H1 (cell line): Measurements from ENCODE around the gene STXBP2. TPM values are rescaled to one million over a fixed set of nuclear protein-coding genes. Genes with fewer than 3 reads are reported as not detected.
A peak's percentile ranks its signal among the peaks of the same experiment; 100 is the strongest.

Experiments used
- CTCF ChIA-PET: fragments of 300-600 bp; sonication (Branson Sonifier 250); formaldehyde crosslinking; loops from one replicate; lab custom pipeline; 2021; ENCODE audit not compliant: partially characterized antibody; lab: Charles Lee
- POLR2A ChIA-PET: fragments of 300-600 bp; sonication (Branson Sonifier 250); formaldehyde crosslinking; loops from one replicate; lab custom pipeline; 2021; ENCODE audit warnings: inconsistent platforms; ENCODE audit not compliant: partially characterized antibody; lab: Charles Lee
- DNase-seq, 2 experiments: peaks; one replicate each; pipeline versions ENCODE4 v3.0.0 to v3.0.0-alpha.2; 2010 to 2022; ENCODE audit warnings: low spot score in 2 of 2, low read depth in 1 of 2, mixed read lengths in 1 of 2
- FAIRE-seq: peaks from 2 replicates; lab custom pipeline; 2011; peaks lifted over from hg19 to GRCh38; lab: Jason Lieb, UNC
- H2AFZ ChIP-seq: 2 replicates; pipeline ENCODE4 v1.8.1; 2012; ENCODE audit warnings: low read length, inconsistent platforms
- H2AK5ac ChIP-seq: 2 replicates; pipeline ENCODE4 v1.6.1; 2013; ENCODE audit warnings: low read depth, low read length
- H2BK120ac ChIP-seq: replicated peaks from 2 replicates; pipeline ENCODE3; 2013; ENCODE audit warnings: low read depth, low read length, inconsistent platforms
- H2BK12ac ChIP-seq: 2 replicates; pipeline ENCODE4 v1.6.1; 2013; ENCODE audit warnings: low read depth, low read length
- H2BK15ac ChIP-seq: 2 replicates; pipeline ENCODE4 v1.6.1; 2013; ENCODE audit warnings: low read length
- H2BK20ac ChIP-seq: 2 replicates; pipeline ENCODE4 v1.6.1; 2013; ENCODE audit warnings: low read length
- H2BK5ac ChIP-seq: 2 replicates; pipeline ENCODE4 v1.6.1; 2013; ENCODE audit warnings: low read depth, low read length
- H3K14ac ChIP-seq: 2 replicates; pipeline ENCODE4 v1.6.1; 2013; ENCODE audit warnings: inconsistent platforms; ENCODE audit not compliant: insufficient read length
- H3K18ac ChIP-seq: 2 replicates; pipeline ENCODE4 v1.6.1; 2013; ENCODE audit warnings: low read length; ENCODE audit errors: extremely low read depth
- H3K23ac ChIP-seq: 2 replicates; pipeline ENCODE4 v1.6.1; 2013; ENCODE audit warnings: inconsistent platforms; ENCODE audit not compliant: insufficient read length
- H3K23me2 ChIP-seq: 2 replicates; pipeline ENCODE4 v1.6.1; 2013; ENCODE audit warnings: low read depth, low read length
- H3K27ac ChIP-seq: 2 replicates; pipeline ENCODE4 v1.6.1; 2011; ENCODE audit warnings: low read depth, low read length, inconsistent platforms
- H3K27me3 ChIP-seq, 4 experiments: replicated peaks in 1 of 4; 1 replicate in 1 of 4; 2 replicates in 3 of 4; pipeline versions ENCODE4 v1.6.1 to v1.8.1; 2011 to 2013; ENCODE audit warnings: low read length in 3 of 4, mild to moderate bottlenecking in 3 of 4, inconsistent platforms in 2 of 4, mixed read lengths in 2 of 4, moderate library complexity in 1 of 4; ENCODE audit not compliant: control insufficient read depth in 3 of 4, insufficient read depth in 3 of 4; ENCODE audit errors: extremely low read depth in 1 of 4
- H3K36me3 ChIP-seq, 4 experiments: 2 replicates each; pipeline versions ENCODE4 v1.6.1 to v1.8.1; 2011 to 2013; ENCODE audit warnings: mild to moderate bottlenecking in 4 of 4, low read length in 3 of 4, moderate library complexity in 2 of 4, control low read depth in 1 of 4, inconsistent platforms in 1 of 4; ENCODE audit not compliant: insufficient read depth in 4 of 4, control insufficient read depth in 2 of 4
- H3K4ac ChIP-seq: replicated peaks from 2 replicates; pipeline ENCODE3; 2013; ENCODE audit warnings: low read length, low read depth, mixed read lengths, inconsistent platforms; ENCODE audit not compliant: insufficient read length
- H3K4me1 ChIP-seq, 4 experiments: replicated peaks in 1 of 4; 1 replicate in 1 of 4; 2 replicates in 3 of 4; pipeline versions ENCODE4 v1.6.1 to v1.8.1; 2011 to 2013; ENCODE audit warnings: low read length in 3 of 4, inconsistent platforms in 2 of 4, mixed read lengths in 1 of 4; ENCODE audit not compliant: insufficient read depth in 4 of 4, control insufficient read depth in 3 of 4
- H3K4me2 ChIP-seq, 2 experiments: 2 replicates each; pipeline versions ENCODE4 v1.6.1 to v1.8.1; 2011 to 2013; ENCODE audit warnings: low read depth in 2 of 2, low read length in 2 of 2, control low read depth in 1 of 2, inconsistent platforms in 1 of 2, mild to moderate bottlenecking in 1 of 2; ENCODE audit not compliant: insufficient read depth in 1 of 2
- H3K4me3 ChIP-seq, 4 experiments: fragments of 200-600, 300-600 bp in 1 of 4; sonication (generic), shearing (Covaris generic), sonication (Bioruptor Twin) in 1 of 4; 2 replicates each; pipeline versions ENCODE4 v1.5.1 to v1.8.1; 2011 to 2016; ENCODE audit warnings: low read length in 4 of 4, low read depth in 3 of 4, control low read depth in 2 of 4, inconsistent platforms in 2 of 4, mild to moderate bottlenecking in 2 of 4, mixed read lengths in 1 of 4, moderate library complexity in 1 of 4; ENCODE audit not compliant: insufficient read depth in 2 of 4; ENCODE audit errors: extremely low read depth in 1 of 4
- H3K56ac ChIP-seq: replicated peaks from 2 replicates; pipeline ENCODE3; 2013; ENCODE audit warnings: low read depth, mild to moderate bottlenecking, mixed read lengths, low read length, inconsistent platforms; ENCODE audit not compliant: insufficient read length
- H3K79me1 ChIP-seq: 2 replicates; pipeline ENCODE4 v1.6.1; 2013; ENCODE audit warnings: low read depth, low read length, control low read depth
- H3K79me2 ChIP-seq, 2 experiments: 2 replicates each; pipeline versions ENCODE4 v1.6.1 to v1.8.1; 2012 to 2013; ENCODE audit warnings: low read length in 2 of 2, mild to moderate bottlenecking in 2 of 2, inconsistent platforms in 1 of 2; ENCODE audit not compliant: insufficient read depth in 2 of 2, control insufficient read depth in 1 of 2
- H3K9ac ChIP-seq, 4 experiments: replicated peaks in 1 of 4; 1 replicate in 1 of 4; 2 replicates in 3 of 4; pipeline versions ENCODE4 v1.6.1 to v1.8.1; 2011 to 2013; ENCODE audit warnings: low read depth in 3 of 4, low read length in 3 of 4, control low read depth in 2 of 4, mild to moderate bottlenecking in 2 of 4, moderate library complexity in 2 of 4, inconsistent platforms in 1 of 4; ENCODE audit errors: extremely low read depth in 1 of 4
- H3K9me3 ChIP-seq, 2 experiments: 2 replicates each; pipeline versions ENCODE4 v1.6.1 to v1.8.1; 2012 to 2013; ENCODE audit warnings: mild to moderate bottlenecking in 2 of 2, moderate library complexity in 2 of 2, control low read depth in 1 of 2, inconsistent platforms in 1 of 2, low read depth in 1 of 2, low read length in 1 of 2, mixed read lengths in 1 of 2; ENCODE audit not compliant: insufficient read depth in 2 of 2
- H4K20me1 ChIP-seq, 2 experiments: replicated peaks in 1 of 2; 2 replicates each; pipeline versions ENCODE3 to v1.8.1; 2011 to 2013; ENCODE audit warnings: inconsistent platforms in 2 of 2, low read length in 2 of 2, mild to moderate bottlenecking in 1 of 2; ENCODE audit not compliant: insufficient read depth in 2 of 2, control insufficient read depth in 1 of 2
- H4K5ac ChIP-seq: 2 replicates; pipeline ENCODE4 v1.6.1; 2013; ENCODE audit warnings: low read length, low read depth, mixed read lengths, inconsistent platforms; ENCODE audit not compliant: insufficient read length
- H4K8ac ChIP-seq: 2 replicates; pipeline ENCODE4 v1.8.0; 2013; ENCODE audit warnings: mild to moderate bottlenecking, moderate library complexity, low read length, inconsistent platforms; ENCODE audit not compliant: insufficient read depth; ENCODE audit errors: extremely low read depth
- H4K91ac ChIP-seq: replicated peaks from 2 replicates; pipeline ENCODE3; 2013; ENCODE audit warnings: low read length, mixed read lengths, inconsistent platforms; ENCODE audit not compliant: insufficient read length
- CTCF ChIP-seq, 3 experiments: IDR thresholded peaks; 1 replicate in 2 of 3; 2 replicates in 1 of 3; pipeline versions ENCODE4 v1.5.1 to v1.6.1; 2011; ENCODE audit warnings: low read length in 3 of 3, mild to moderate bottlenecking in 3 of 3, inconsistent platforms in 2 of 3, low read depth in 1 of 3, moderate library complexity in 1 of 3; ENCODE audit not compliant: insufficient read depth in 1 of 3; ENCODE audit errors: control extremely low read depth in 1 of 3
- TBP ChIP-seq: IDR thresholded peaks from 2 replicates; pipeline ENCODE4 v1.6.1; 2011; ENCODE audit warnings: low read depth, low read length, improper control_type of control experiment
- WGBS, 2 experiments: shearing (Covaris generic) in 1 of 2; methylation state at CpG; one replicate each; pipeline versions ENCODE4 v1.1.6 to v1.1.7; 2013 to 2015; ENCODE audit warnings: low lambda C conversion rate in 2 of 2, mixed read lengths in 2 of 2, inconsistent platforms in 1 of 2, low coverage in 1 of 2, missing lambda C conversion rate in 1 of 2; ENCODE audit not compliant: insufficient replicate concordance in 2 of 2, insufficient coverage in 1 of 2, insufficient read length in 1 of 2; ENCODE audit errors: extremely low coverage in 1 of 2, missing lambda C conversion rate in 1 of 2; 5-methylcytosine and 5-hydroxymethylcytosine counted together
- polyA plus RNA-seq, 7 experiments: library from polyadenylated mRNA; depleted of rRNA in 3 of 7; stranded (reverse) in 5 of 7; unstranded in 2 of 7; fragments of >200 nt in 5 of 7; fragments of 200-250 nt in 2 of 7; gene quantifications; 1 replicate in 5 of 7; 2 replicates in 1 of 7; 4 replicates in 1 of 7; pipeline versions ENCODE4 v1.2.1 to v1.2.3, GENCODE V29; 2011 to 2013; ENCODE audit warnings: missing spikeins in 2 of 7, mixed read lengths in 2 of 7
- total RNA-seq: library from RNA; stranded (reverse); fragmentation: NEBNext Ultra II Directional; extraction: Animal tissue kit (Norgen Biotek cat#: 25700); gene quantifications from 2 replicates; pipeline ENCODE4 v1.2.1, GENCODE V29; 2021

The STXBP2 gene
- total and polyA plus RNA-seq, 2 of the 8 experiments (the other 6 are each of a cell fraction or from before 2014, with no cell fraction given), result 52.9 to 53.8 TPM

- FAIRE-seq (no peak), DNase-seq (no peak)
- TF ChIP-seq CTCF (IDR thresholded peaks at IDR 0.05; ENCODE audit: control extremely low read depth in 1 of 3, insufficient read depth in 1 of 3, low read depth in 1 of 3, low read length in 3 of 3) (peak in 2 of 3 experiments; percentile 4 to 11; a peak in 2 of 4 replicates), TBP (no peak)
Measured at GRCh38 chr19:7678971-7679751, 42.3 kb downstream of the STXBP2 start.

More at GRCh38 chr19:7678971-7679751, 42.3 kb downstream of the STXBP2 start:
- no peak overlapping the region for H3K14ac ChIP-seq
- no peak overlapping the region for H2BK15ac ChIP-seq
- no peak overlapping the region for H3K4me2 ChIP-seq
- CTCF ChIA-PET, result interaction anchor here (0.6 to 1.9 kb wide), 6 partner anchors 22 to 196 kb away, joined by 3 to 9 read pairs (median 3); no protein-coding TSS in a partner anchor
- peaks cover 0 to 8% (median 3%) of the 10 kb centered on the region in 4 experiments; a peak in 2 of 7 replicates for H3K27me3 ChIP-seq
- H3K23me2 ChIP-seq, result peaks cover 4% of the 10 kb centered on the region; the same call in 1 of the 2 replicates
- no peak overlapping the region for H3K27ac ChIP-seq
- no peak overlapping the region for H4K8ac ChIP-seq
- peaks cover 4% of the 10 kb centered on the region for H3K79me1 ChIP-seq
- H2BK12ac ChIP-seq, result 0 out of 2 replicates have a peak overlapping the region, but pooled peaks have one; percentile 4
- no peak overlapping the region for H2AFZ ChIP-seq
- peaks cover 0 to 12% (median 6%) of the 10 kb centered on the region in 4 experiments; a peak in 4 of 8 replicates for H3K36me3 ChIP-seq
- H3K4me1 ChIP-seq, result peaks cover 0 to 6% (median 4%) of the 10 kb centered on the region in 4 experiments; a peak in 5 of 7 replicates
- H3K23ac ChIP-seq, result no peak overlapping the region
- no peak overlapping the region for H4K5ac ChIP-seq
- H2AK5ac ChIP-seq, result no peak overlapping the region
- no peak overlapping the region for H2BK5ac ChIP-seq
- H3K56ac ChIP-seq, result no peak overlapping the region
- POLR2A ChIA-PET, result interaction anchor here (1.8 kb wide), 1 partner anchor 10 kb away, joined by 6 read pairs; the partner anchor contains the start of gene RETN
- H3K18ac ChIP-seq, result no peak overlapping the region
- WGBS, 2 experiments, result 72% methylated on average over 28 of the region's 30 CpGs; no CpG with 5 or more reads in 1 of the 2 experiments
- H3K9me3 ChIP-seq, result no peaks in the 10 kb centered on the region
- H4K91ac ChIP-seq, result no peak overlapping the region
- no peak overlapping the region for H3K9ac ChIP-seq
- H3K79me2 ChIP-seq, result peaks cover 0 to 6% of the 10 kb centered on the region in 2 experiments; a peak in 1 of 4 replicates
- H3K4ac ChIP-seq, result no peak overlapping the region
- no peak overlapping the region for H2BK20ac ChIP-seq
- H4K20me1 ChIP-seq, result peaks cover 0 to 8% of the 10 kb centered on the region in 2 experiments
- H3K4me3 ChIP-seq, result no peak overlapping the region
- no peak overlapping the region for H2BK120ac ChIP-seq
